Measurements from ENCODE around the gene RAB15. TPM values are rescaled to one million over a fixed set of nuclear protein-coding genes. Genes with fewer than 3 reads are reported as not detected.

The RAB15 gene
- total and polyA plus RNA-seq, 9 of the 15 experiments (the other 6 are each of a cell fraction or from before 2014, with no cell fraction given) = 0.09 to 0.30 (median 0.16) TPM; not detected in 2

DNA sequence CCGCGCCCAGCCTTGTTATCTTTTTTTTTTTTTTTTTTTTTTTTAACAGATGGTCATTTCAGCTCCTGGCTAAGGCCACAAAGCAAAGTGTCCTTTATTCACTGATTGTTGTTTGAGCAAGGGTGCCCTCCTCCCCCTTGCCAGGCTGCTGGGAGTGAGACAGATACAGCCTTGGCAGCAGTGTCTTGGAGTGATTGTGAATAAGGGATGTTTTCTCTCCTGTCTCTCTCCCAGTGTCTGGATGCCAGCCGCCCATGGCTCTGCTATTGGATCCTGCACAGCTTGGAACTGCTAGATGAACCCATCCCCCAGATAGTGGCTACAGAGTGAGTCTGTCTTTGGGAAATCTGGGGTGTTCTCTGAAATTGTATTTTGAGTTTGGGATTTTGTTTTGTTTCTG, 43.3 kb upstream of the RAB15 start:
- peaks cover 0 to 2% of the 10 kb centered on the region in 2 experiments; a peak in 3 of 5 replicates for H3K4me1 ChIP-seq (replicated peaks in 1 of 2; ENCODE audit: control insufficient read depth in 2 of 2, insufficient read depth in 2 of 2, low read length in 2 of 2)
- intact Hi-C loops (cut with micrococcal nuclease) (no loop called here), in situ Hi-C loops (cut with MboI) (no loop called here)
- no peak overlapping the region for H2AFZ ChIP-seq (ENCODE audit: low read depth, low read length)
- H3K4me3 ChIP-seq = no peak overlapping the region
- no peaks in the 10 kb centered on the region for H3K79me2 ChIP-seq (ENCODE audit: control insufficient read depth, insufficient read depth, low read length)
- H3K4me2 ChIP-seq (ENCODE audit: insufficient read depth, low read length) = no peak overlapping the region
- H3K36me3 ChIP-seq (ENCODE audit: control insufficient read depth, insufficient read depth, low read length) = peaks cover 30% of the 10 kb centered on the region; the same call in 2 of the 3 replicates
- no peak for ATAC-seq
- H3K27ac ChIP-seq (ENCODE audit: extremely low read depth, low read depth, low read length) = no peak overlapping the region
- BruUV-seq (replicated peaks) = no TSS peak
- POLR2A ChIA-PET = interaction anchor here (0.7 kb wide), 1 partner anchor 8 kb away, joined by 3 read pairs; no protein-coding TSS in a partner anchor
- 80% methylated on average over 1 of the region's 3 CpGs for WGBS (ENCODE audit: insufficient coverage, low coverage, missing lambda C conversion rate)
- CTCF ChIA-PET (ENCODE audit: low intra/inter-chr PET ratio) = no interaction called here
- no peak for TF ChIP-seq ZNF668 (CRISPR knock-in tag; IDR thresholded peaks at IDR 0.05)
- TF ChIP-seq, protein P1, sequence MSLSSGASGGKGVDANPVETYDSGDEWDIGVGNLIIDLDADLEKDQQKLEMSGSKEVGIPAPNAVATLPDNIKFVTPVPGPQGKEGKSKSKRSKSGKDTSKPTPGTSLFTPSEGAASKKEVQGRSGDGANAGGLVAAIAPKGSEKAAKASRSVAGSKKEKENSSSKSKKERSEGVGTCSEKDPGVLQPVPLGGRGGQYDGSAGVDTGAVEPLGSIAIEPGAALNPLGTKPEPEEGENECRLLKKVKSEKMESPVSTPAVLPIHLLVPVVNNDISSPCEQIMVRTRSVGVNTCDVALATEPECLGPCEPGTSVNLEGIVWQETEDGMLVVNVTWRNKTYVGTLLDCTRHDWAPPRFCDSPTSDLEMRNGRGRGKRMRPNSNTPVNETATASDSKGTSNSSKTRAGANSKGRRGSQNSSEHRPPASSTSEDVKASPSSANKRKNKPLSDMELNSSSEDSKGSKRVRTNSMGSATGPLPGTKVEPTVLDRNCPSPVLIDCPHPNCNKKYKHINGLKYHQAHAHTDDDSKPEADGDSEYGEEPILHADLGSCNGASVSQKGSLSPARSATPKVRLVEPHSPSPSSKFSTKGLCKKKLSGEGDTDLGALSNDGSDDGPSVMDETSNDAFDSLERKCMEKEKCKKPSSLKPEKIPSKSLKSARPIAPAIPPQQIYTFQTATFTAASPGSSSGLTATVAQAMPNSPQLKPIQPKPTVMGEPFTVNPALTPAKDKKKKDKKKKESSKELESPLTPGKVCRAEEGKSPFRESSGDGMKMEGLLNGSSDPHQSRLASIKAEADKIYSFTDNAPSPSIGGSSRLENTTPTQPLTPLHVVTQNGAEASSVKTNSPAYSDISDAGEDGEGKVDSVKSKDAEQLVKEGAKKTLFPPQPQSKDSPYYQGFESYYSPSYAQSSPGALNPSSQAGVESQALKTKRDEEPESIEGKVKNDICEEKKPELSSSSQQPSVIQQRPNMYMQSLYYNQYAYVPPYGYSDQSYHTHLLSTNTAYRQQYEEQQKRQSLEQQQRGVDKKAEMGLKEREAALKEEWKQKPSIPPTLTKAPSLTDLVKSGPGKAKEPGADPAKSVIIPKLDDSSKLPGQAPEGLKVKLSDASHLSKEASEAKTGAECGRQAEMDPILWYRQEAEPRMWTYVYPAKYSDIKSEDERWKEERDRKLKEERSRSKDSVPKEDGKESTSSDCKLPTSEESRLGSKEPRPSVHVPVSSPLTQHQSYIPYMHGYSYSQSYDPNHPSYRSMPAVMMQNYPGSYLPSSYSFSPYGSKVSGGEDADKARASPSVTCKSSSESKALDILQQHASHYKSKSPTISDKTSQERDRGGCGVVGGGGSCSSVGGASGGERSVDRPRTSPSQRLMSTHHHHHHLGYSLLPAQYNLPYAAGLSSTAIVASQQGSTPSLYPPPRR (CRISPR knock-in tag; IDR thresholded peaks at IDR 0.05; ENCODE audit: borderline replicate concordance) = no peak
- TF ChIP-seq ZNF583 (CRISPR knock-in tag; IDR thresholded peaks at IDR 0.05) = no peak
- TF ChIP-seq CEBPG (CRISPR knock-in tag; IDR thresholded peaks at IDR 0.05) = no peak
- TF ChIP-seq CEBPG (tag; conservative IDR thresholded peaks at IDR 0.05 in 1 of 2, IDR thresholded peaks at IDR 0.05 in 1 of 2) = no peak
- no peaks in the 10 kb centered on the region for H3K9me1 ChIP-seq (ENCODE audit: control insufficient read depth, insufficient read depth, low read length)
- H4K20me1 ChIP-seq (replicated peaks; ENCODE audit: control insufficient read depth, insufficient read depth, low read length) = no peaks in the 10 kb centered on the region
- no peak for FAIRE-seq
- H3K27me3 ChIP-seq (ENCODE audit: control insufficient read depth in 2 of 2, insufficient read depth in 2 of 2, low read length in 2 of 2) = no peaks in the 10 kb centered on the region
- no peak overlapping the region for H3K9ac ChIP-seq (ENCODE audit: insufficient read depth in 1 of 2, low read depth in 2 of 2, low read length in 2 of 2)
- H3K9me3 ChIP-seq (replicated peaks; ENCODE audit: control insufficient read depth, insufficient read depth, low read depth, low read length) = no peaks in the 10 kb centered on the region
- no peak for DNase-seq (ENCODE audit: extremely low read depth in 1 of 4, low spot score in 3 of 4)
